ENCODE data around the gene RAB37. TPM values are rescaled to one million over a fixed set of nuclear protein-coding genes. Genes with fewer than 3 reads are reported as not detected.

The RAB37 gene
- total RNA-seq, 1 donor from 2014 or later = 4.6 TPM

DNA sequence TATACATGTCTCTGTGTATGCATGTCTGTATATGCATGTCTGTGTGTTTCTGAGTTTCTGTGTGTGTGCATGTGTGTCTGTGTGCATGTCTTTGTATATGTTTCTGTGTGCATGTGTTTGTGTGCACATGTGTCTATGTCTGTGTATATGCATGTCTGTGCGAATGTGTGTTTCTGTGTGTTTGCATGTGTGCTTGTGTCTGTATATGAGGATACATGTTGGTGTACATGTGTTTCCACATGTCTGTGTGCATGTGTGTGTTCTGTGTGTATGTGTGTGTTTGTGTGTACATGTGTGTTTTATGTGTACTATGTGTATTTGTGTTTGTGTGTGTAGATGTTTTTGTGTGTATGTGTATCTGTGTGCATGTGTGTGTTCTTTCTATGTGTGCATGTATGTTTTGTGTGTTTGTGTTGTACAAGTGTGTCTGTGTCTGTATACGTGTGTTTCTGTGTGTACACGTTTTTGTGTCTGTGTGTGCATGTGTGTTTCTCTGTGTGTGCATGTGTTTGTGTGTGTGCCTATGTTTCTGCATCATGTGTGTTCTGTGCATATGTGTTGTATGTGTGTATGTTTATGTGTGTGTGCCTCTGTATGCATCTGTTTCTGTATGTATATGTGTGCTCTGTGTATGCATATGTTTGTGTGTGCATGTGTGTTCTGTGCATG lies 8.9 kb upstream of the RAB37 start:
- no peak for DNase-seq (ENCODE audit: low spot score)

DNA sequence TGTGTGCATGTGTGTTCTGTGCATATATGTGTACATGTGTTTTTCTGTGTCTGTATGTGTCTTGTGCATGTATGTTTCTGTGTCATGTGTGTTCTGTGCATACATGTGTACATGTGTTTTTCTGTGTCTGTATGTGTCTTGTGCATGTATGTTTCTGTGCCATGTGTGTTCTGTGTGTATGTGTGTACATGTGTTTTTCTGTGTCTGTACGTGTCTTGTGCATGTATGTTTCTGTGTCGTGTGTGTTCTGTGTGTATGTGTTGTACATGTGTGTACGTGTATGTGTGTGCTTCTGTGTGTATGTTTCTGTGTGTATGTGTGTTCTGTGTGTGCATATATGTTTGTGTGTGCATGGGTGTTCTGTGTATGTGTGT lies 8.4 kb upstream of the RAB37 start:
- no peak for DNase-seq (ENCODE audit: low spot score)

DNA sequence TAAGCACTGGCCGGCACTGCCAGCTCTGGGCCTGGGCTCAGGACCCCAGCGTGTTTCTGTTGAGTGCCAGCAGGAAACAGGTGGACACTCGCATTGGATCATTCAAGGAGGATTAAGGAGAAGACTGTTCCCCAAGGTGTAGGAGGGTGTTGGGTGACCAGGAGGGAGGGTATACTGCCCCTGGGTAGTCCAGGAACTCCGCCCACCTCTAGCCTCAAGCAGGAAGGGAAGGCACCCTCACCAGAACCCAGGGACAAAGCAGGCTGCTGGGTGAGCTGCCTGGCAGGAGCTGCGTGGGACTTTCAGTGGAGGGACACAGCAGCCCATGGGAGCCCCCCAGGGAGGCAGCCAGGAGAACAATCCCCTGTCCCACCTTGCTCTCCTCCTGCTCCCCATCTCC lies 7.7 kb upstream of the RAB37 start:
- no peak for DNase-seq (ENCODE audit: low spot score)

DNA sequence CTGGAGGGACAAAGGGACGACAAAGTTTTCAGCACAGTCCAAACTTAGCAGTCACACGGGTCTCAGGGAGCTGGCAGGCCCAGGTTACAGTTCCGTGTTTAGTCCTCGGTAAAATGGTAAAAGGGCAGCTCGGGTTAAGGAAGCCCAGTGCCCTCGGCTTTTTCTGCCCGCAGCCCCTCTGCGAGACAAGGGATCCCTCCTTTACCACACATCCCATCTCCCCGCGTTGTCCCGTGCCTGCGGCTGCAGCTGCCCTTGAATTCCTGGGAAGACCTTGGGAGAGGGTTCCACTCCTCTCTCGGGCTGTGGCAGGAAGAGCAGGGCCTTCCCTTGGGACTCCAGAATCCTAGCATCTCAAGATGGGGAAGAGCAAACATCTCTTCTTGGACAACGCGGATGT lies 7.2 kb upstream of the RAB37 start:
- no peak for DNase-seq (ENCODE audit: low spot score)

DNA sequence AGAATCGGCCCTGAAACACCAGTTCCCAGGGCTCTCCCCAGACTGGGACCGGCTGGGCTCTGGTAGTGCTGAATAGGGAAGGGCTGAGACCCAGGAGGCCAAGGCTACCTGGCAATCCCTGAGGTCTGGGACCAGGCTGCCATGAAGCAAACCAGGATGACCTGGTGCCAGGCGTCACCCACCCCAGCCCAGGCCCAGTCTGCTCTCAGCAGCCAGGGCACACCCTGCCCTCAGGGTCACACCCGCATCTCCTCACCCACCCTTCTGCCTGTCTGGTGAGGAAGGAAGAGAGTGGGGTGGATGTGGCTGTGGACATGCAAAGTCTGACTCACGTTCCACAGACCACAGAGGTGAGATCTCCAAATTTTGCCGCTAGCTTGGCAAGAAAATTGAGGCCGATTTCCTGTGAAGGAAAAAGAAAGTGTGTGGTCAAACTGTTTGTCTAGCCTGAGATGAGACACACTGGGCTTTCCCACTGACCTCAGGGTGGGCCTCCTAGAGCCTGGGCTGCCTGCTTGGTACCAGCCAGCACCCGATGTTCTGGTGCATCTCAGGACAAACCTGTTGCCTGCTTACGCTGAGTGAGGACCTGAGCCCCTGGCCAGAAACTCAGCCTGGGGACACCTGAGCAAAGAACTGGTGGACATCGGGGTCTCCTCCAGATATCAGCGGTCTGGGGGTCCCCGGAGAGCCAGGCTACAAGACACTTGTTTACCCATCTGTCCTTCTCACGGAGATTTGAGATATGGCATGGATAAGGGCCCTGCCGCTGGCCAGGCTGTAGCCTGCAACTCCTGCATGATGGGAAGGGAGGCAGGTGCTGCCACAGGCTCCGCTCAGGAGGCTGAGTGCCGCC lies 6.3 kb upstream of the RAB37 start:
- DNase-seq (ENCODE audit: low spot score) = no peak

DNA sequence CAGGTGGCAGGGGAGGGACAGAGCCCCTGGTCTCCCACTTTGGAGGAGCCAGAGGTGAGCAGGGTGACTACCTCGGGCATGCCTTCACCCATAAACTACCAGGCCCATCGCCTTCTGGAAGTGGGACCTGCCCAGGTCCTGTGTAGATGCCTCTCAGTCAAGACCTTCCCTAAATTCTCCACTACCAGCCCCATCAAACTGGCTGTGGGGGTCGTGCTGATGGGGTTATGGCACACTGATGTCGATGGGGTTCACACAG lies 5.8 kb upstream of the RAB37 start:
- DNase-seq (ENCODE audit: low spot score) = no peak

DNA sequence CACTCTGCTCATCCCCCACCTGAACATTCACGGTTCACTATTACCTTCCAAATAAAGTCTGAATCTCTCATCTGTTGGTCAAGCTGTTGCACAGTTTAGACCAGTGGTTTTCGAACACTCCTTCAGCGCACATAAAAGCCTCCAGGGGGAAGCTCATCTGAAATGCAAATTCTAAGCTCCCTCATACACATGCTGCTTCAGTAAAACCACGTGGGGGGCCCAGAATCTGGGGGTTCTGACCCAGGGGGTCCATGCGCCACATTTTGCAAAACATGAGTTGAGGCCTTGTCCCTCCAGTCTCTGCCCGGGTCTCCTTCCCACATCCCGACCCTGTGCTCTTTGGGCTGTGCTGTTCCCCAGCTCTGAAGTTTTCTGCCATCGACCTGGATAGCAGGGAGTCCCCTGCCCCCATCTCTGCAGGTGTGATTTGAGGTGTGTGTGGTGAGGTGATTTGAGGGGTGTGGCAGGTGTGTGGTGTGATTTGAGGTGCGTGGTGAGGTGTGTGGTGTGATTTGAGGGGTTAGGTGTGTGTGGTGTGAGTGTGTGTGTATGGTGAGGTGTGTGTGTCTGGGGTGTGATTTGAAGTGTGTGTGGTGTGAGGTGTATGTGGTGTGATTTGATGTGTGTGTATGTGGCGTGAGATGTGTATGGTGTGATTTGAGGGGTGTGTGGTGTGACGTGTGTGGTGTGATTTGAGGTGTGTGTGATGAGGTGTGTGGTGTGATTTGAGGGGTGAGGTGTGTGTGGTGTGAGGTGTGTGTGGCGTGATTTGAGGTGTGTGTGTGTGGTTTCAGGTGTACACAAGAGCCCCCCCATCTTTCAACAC lies 4.8 kb upstream of the RAB37 start:
- no peak for DNase-seq (ENCODE audit: low spot score)

DNA sequence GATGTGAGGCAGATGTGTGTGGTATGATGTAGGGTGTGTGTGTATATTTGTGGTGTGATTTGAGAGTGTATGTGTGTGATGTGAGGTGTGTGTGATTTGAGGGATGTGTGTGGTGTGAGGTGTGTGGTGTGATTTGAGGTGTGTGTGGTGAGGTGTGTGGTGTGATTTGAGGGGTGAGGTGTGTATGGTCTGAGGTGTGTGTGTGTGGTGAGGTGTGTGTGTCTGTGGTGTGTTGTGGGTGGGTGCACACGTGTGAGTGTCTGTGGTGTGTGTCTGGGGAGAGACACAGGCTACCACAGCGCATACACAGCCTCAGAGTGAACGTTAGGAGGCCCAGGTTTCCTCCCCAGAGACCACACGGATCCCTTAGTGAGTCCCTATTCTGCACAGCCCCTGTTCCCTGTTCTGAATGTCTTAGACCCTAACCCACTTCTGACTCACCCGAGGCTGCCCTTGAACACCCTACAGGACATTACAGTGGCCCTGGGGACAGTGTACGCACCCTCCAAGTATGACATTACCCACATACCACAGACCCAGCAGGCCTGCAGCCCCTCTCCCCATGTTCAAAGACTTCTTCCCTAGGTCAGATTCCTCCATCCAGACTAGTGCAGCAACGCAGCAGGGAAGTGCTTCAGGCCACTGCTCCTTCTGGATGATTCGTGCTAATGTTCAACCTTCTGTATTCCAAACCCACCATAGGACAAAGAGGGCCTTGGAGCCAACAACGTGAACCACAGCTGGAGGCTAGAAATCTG lies 3.5 kb upstream of the RAB37 start:
- no peak for DNase-seq (ENCODE audit: low spot score)

DNA sequence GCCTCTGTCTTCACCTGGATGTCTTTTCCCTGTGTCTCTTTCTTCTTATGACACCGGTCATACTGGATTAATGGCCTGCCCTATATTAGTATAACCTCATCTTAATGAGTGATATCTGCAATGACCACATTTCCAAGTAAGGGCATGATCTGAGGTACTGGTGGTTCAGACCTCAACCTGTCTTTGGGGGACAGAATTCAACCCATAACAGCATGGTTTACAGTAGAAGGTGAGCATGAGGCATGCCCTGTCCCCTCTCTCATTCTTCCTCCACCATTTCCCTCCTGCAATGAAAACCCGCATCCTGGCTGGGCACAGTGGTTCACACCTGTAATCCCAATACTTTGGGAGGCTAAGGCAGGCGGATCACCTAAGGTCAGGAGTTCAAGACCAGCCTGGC lies 2.8 kb upstream of the RAB37 start:
- no peak for DNase-seq (ENCODE audit: low spot score)

DNA sequence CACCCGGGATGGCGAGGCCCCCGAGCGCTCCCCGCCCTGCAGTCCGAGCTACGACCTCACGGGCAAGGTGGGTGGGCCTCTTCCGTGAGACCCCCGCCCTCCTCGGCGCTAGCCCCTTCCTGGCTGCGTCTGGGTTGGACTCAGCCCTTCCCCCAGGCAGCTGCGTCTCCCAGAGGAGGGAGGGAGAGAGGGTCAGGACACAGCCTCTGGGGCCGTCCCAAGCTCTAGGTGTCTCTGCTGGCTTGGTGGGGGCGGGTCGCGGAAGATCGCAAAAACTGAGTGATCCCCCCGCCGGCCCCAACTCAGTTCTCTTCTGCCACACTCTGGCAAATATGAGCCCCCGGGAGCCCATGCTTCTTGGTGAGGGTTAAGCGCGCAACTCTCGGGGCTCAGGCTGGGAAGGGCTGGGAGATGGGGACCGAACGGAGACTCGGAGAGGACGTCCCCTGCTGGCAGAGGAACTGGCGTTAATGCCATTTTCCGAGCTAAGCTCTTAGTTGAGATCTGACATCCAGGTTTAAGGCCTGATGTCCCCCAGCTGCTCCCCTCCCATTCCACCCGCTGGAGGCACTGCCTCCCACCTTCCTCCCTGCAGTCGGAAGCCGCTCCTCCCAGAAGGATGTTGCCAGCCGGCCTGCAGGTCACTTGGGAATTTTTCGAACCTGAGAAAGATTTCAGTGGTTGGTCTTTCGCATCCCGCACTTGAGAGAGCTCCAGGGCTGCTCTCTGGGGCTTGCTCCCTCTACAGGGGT lies 419 bp downstream of the RAB37 start:
- no peak for DNase-seq (ENCODE audit: low spot score)

DNA sequence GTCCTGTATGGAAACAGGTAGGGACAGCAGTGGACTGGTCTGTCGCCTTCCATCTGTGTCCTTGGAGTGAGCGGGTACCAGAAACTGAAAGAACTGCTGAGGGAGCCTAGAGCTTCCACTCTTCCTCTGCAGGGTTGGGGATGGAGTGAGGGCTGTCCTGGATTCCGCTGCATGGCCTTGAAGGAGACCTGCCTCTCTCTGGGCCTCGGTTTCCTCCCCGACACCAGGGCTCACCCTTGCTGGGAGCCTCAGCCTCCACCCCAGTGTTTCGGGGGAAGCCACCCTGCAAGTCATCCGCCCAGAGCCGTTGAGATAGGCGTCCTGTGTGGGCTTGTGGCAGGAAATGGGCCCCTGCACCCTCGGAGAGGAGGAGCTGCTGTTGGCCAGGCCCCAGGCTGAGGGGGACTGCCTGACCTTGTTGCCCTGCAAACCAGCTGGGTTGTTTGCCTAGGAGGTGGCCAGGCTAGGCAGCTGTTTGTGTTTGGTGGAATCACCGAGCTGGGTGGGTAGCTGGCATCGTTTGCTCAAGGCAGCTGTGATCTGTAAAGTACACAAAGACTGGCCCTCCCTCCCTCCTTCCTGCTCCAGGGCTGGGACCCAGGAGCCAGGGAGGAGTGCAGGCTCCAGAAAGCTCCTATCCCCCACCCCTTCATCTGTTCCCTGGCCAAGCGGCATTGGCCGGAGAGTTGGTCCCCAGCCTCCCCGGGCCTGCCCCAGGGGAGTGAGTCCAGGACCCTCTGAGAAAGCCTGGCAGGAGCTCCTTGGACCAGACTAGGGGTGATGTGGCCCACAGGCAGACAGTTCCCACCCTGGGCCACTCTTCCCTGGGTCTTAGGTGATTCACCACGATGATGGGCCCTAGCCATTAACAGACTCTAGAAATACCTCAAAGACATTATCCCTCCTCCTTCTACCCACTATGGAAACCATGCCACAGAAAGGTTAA lies 1.3 kb downstream of the RAB37 start:
- no peak for DNase-seq (ENCODE audit: low spot score)

DNA sequence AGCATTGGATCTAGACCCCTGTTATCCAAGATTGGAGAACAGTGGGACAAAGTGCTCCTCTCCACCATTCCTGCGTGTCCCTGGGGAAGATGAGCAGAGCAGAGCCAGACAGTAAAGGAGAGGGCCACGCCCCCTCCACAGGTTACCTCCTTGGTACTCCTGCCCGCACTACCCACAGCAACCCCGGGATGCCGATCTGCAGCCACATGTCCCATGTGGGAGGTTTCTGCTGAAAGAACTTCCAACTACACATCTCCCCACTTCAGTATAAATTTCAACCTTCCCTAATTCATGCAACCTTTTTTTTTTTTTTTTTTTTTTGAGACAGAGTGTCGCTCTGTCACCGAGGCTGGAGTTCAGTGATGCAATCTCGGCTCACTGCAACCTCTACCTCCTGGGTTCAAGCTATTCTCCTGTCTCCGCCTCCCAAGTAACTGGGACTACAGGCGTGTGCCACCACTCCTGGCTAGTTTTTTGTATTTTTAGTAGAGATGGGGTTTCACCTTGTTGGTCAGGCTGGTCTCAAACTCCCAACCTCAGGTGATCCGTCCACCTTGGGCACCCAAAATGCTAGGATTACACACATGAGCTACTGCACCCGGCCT lies 2.3 kb downstream of the RAB37 start:
- DNase-seq (ENCODE audit: low spot score) = no peak

DNA sequence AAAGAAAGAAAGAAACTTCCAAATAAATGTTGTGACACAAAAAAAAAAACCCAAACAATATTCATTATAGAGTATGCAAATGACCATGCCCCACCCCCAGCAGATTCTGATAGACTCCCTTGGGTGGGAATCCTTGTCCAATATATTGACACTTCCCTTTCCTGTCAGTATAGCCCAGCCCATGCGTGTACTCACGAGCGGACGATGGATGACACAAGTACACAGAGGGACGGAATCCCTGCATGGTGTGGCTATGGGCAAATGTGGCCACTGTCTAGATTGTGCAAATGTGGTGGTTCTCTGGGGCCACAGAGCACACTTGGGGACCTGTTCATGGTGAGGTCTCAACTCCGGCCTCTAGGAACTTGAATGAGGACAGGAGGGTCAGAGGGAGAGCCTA lies 3.1 kb downstream of the RAB37 start:
- no peak for DNase-seq (ENCODE audit: low spot score)

DNA sequence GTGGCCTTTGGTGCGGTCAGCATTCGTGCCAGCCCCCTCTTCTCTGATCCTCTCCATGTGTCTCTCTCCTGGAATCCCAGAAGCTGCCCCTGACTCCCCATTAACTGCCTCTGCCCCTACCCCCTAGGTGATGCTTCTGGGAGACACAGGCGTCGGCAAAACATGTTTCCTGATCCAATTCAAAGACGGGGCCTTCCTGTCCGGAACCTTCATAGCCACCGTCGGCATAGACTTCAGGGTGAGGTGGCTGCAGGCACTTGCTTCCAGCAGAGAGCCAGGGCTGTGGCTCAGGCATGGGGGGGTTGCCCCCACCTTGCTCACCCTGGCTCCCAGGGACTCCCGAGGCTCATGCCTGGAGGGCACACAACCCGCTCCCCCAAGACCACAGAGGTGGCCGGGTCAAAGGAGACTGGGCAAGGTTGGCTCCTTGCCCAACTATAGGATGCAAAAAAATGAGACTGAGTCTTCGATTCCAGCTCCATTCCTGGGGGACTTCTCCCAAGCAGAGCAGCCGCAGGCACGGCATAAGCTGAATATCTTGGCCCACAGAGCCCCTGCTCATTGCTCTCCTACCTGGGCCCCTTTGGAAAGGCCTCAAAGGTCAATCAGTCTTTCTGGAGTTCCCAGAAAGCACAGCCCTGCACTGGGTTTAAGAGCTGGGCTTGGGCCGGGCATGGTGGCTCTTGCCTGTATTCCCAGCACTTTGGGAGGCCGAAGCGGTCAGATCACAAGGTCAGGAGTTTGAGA lies 3.8 kb downstream of the RAB37 start:
- DNase-seq (ENCODE audit: low spot score) = no peak

DNA sequence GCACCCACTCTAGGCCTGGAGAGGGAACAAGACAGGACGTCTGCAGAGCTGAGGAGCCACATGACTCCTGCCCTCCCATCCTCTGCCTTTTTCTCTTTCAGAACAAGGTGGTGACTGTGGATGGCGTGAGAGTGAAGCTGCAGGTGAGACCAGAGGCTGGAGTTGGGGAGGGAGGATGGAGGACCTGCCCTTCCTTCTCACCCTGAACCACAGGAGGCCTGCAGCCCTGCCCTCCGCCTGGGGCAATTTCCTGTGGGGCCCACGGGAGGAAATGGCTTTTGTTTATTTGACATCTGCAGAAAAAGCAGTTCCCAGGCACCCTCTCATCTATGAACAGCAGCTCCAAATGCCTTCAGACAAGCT lies 5.1 kb downstream of the RAB37 start:
- DNase-seq (ENCODE audit: low spot score) = no peak

DNA sequence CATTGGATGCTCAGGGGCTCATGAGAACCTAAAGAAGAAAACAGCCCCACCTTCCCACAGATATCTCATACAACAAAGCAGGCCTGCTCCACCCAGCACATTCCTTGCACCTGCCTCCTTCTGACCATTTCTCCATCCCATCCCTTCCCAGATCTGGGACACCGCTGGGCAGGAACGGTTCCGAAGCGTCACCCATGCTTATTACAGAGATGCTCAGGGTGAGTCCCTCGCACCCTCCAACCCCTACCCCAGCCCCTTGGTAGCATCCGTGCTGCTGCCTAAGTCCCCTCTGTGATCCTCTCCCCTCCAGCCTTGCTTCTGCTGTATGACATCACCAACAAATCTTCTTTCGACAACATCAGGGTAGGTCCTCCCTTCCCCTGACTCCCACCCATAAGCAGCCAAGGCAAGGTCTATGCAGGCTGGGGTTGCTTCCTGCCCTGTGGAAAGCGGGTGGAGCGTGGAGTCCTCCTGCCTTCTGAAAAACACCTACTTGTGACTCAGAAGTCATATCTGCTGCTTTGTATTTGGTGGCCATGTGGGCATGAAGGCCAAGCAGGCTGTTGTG lies 6.0 kb downstream of the RAB37 start:
- no peak for DNase-seq (ENCODE audit: low spot score)

DNA sequence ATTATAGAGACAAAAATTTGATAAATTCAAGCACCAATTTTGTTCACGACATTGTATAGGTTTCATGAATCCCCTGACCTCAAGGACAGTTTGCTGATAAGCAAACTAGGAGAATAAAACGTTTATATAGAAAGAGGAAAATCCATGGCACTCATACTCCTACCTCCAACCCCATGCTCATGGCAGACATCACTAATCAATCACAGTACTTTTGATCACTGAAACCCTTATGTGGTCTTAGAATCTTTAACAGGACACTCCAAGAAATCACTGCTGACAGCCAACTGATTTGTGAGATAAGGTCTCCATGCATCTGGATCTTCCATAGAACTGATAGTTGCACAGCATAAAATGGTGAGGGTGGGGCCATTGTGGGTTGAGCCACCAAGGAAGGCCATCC lies 6.7 kb downstream of the RAB37 start:
- DNase-seq (ENCODE audit: low spot score) = no peak

DNA sequence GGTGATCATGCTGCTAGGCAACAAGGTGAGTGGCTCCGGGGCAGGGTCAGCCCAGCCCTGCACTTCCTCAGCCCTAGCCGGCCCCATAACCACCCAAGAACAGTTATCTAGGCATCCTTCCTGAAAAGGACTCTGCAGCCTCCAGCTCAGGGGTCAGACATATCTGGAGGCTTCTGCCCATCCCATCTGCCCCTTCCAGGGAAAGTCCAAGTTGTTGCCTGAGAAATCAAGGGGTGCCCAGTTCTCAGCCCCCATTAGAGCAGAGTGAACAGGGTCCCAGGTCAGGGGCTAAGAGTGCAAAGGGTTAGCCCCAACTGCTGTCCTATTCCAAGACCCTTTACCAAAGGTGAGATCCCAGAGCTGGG lies 7.3 kb downstream of the RAB37 start:
- no peak for DNase-seq (ENCODE audit: low spot score)

Measured in umbilical cord (tissue), 2 donors.